HUES6 (cell line): ENCODE measurements around the gene MEIS2.

Source experiments
- H3K27ac ChIP-seq: 2 replicates; pipeline ENCODE4 v1.7.0; 2013; ENCODE audit warnings: low read depth, mild to moderate bottlenecking, low read length, inconsistent platforms
- H3K27me3 ChIP-seq: 2 replicates; pipeline ENCODE4 v1.6.1; 2013; ENCODE audit warnings: low read length; ENCODE audit not compliant: control insufficient read depth, insufficient read depth
- H3K36me3 ChIP-seq: 2 replicates; pipeline ENCODE4 v1.6.1; 2013; ENCODE audit warnings: low read length; ENCODE audit not compliant: control insufficient read depth, insufficient read depth
- H3K4me1 ChIP-seq: 2 replicates; pipeline ENCODE4 v1.6.1; 2013; ENCODE audit warnings: low read length; ENCODE audit not compliant: control insufficient read depth, insufficient read depth
- H3K4me3 ChIP-seq: 2 replicates; pipeline ENCODE4 v1.5.1; 2013; ENCODE audit warnings: low read depth, low read length
- H3K9ac ChIP-seq: one replicate; pipeline ENCODE4 v1.6.1; 2013; ENCODE audit warnings: mild to moderate bottlenecking, low read length
- H3K9me3 ChIP-seq: 2 replicates; pipeline ENCODE4 v1.6.1; 2013; ENCODE audit warnings: low read depth, low read length; ENCODE audit not compliant: control insufficient read depth, insufficient read depth

MEIS2 gene

GRCh38 chr15:36888011-36888992, 212.0 kb downstream of the MEIS2 start:
- Histone ChIP-seq H3K9ac (peak overlapping the region; percentile 59), H3K4me3 (peak overlapping the region; percentile 58)

GRCh38 chr15:36887214-36887961, 213.0 kb downstream of the MEIS2 start:
- Histone ChIP-seq H3K27me3 (peaks cover 96% of the 10 kb centered on the region), H3K36me3 (no peaks in the 10 kb centered on the region), H3K9me3 (no peaks in the 10 kb centered on the region), H3K4me1 (peaks cover 56% of the 10 kb centered on the region), H3K4me3 (peak overlapping the region; percentile 58), H3K27ac (no peak overlapping the region), H3K9ac (peak overlapping the region; percentile 43)

More at GRCh38 chr15:36888011-36888992, 212.0 kb downstream of the MEIS2 start:
- peaks cover 47% of the 10 kb centered on the region for H3K4me1 ChIP-seq
- H3K9me3 ChIP-seq = no peaks in the 10 kb centered on the region
- H3K36me3 ChIP-seq = no peaks in the 10 kb centered on the region
- H3K27me3 ChIP-seq = peaks cover 87% of the 10 kb centered on the region
- peak overlapping the region; percentile 16; the same call in 1 of the 2 replicates for H3K27ac ChIP-seq

GRCh38 chr15:36886701-36887100, 213.6 kb downstream of the MEIS2 start:
- Histone ChIP-seq H3K4me1 (peaks cover 58% of the 10 kb centered on the region), H3K27ac (no peak overlapping the region), H3K36me3 (no peaks in the 10 kb centered on the region), H3K4me3 (peak overlapping the region; percentile 58), H3K9me3 (no peaks in the 10 kb centered on the region), H3K9ac (peak overlapping the region; percentile 35), H3K27me3 (peaks cover 100% of the 10 kb centered on the region)

GRCh38 chr15:36886191-36886590, 214.2 kb downstream of the MEIS2 start:
- Histone ChIP-seq H3K4me1 (peaks cover 59% of the 10 kb centered on the region), H3K27ac (no peak overlapping the region), H3K9ac (peak overlapping the region; percentile 35), H3K4me3 (peak overlapping the region; percentile 58), H3K36me3 (no peaks in the 10 kb centered on the region), H3K9me3 (no peaks in the 10 kb centered on the region), H3K27me3 (peaks cover 100% of the 10 kb centered on the region)

GRCh38 chr15:36885771-36886170, 214.6 kb downstream of the MEIS2 start:
- H3K4me1 ChIP-seq = peaks cover 63% of the 10 kb centered on the region
- H3K4me3 ChIP-seq = peak overlapping the region; percentile 58; the same call in 1 of the 2 replicates
- H3K27ac ChIP-seq = no peak overlapping the region
- H3K36me3 ChIP-seq = no peaks in the 10 kb centered on the region
- no peak overlapping the region for H3K9ac ChIP-seq
- peaks cover 100% of the 10 kb centered on the region for H3K27me3 ChIP-seq
- H3K9me3 ChIP-seq = no peaks in the 10 kb centered on the region

- no peak overlapping the region; the same call in 1 of the 2 replicates for H3K4me3 ChIP-seq
- H3K27me3 ChIP-seq = peaks cover 100% of the 10 kb centered on the region
- H3K9ac ChIP-seq = no peak overlapping the region
- peaks cover 66% of the 10 kb centered on the region for H3K4me1 ChIP-seq
- no peaks in the 10 kb centered on the region for H3K36me3 ChIP-seq
- no peaks in the 10 kb centered on the region for H3K9me3 ChIP-seq
- H3K27ac ChIP-seq = no peak overlapping the region
Observed at GRCh38 chr15:36884936-36885635, 215.3 kb downstream of the MEIS2 start.

GRCh38 chr15:36884518-36884875, 215.9 kb downstream of the MEIS2 start:
- Histone ChIP-seq H3K36me3 (no peaks in the 10 kb centered on the region), H3K9ac (no peak overlapping the region), H3K27me3 (peaks cover 100% of the 10 kb centered on the region), H3K4me3 (no peak overlapping the region), H3K4me1 (peaks cover 71% of the 10 kb centered on the region), H3K9me3 (no peaks in the 10 kb centered on the region), H3K27ac (no peak overlapping the region)

GRCh38 chr15:36883713-36884517, 216.4 kb downstream of the MEIS2 start:
- Histone ChIP-seq H3K36me3 (no peaks in the 10 kb centered on the region), H3K27ac (no peak overlapping the region), H3K4me3 (peak overlapping the region; percentile 39), H3K27me3 (peaks cover 100% of the 10 kb centered on the region), H3K9ac (no peak overlapping the region), H3K9me3 (no peaks in the 10 kb centered on the region), H3K4me1 (peaks cover 74% of the 10 kb centered on the region)

- H3K4me1 ChIP-seq = peaks cover 68% of the 10 kb centered on the region
- H3K4me3 ChIP-seq = peak overlapping the region; percentile 34
- no peaks in the 10 kb centered on the region for H3K9me3 ChIP-seq
- H3K27ac ChIP-seq = no peak overlapping the region
- no peaks in the 10 kb centered on the region for H3K36me3 ChIP-seq
- no peak overlapping the region for H3K9ac ChIP-seq
- H3K27me3 ChIP-seq = peaks cover 100% of the 10 kb centered on the region
Observed at GRCh38 chr15:36882487-36883131, 217.7 kb downstream of the MEIS2 start.

- Histone ChIP-seq H3K9ac (no peak overlapping the region), H3K4me1 (peaks cover 71% of the 10 kb centered on the region), H3K27ac (no peak overlapping the region), H3K9me3 (no peaks in the 10 kb centered on the region), H3K27me3 (peaks cover 100% of the 10 kb centered on the region), H3K4me3 (0 out of 2 replicates have a peak overlapping the region, but pooled peaks have one; percentile 34), H3K36me3 (no peaks in the 10 kb centered on the region)
Observed at GRCh38 chr15:36882056-36882455, 218.3 kb downstream of the MEIS2 start.
